Measurements from ENCODE around the gene SH3PXD2A.

Gene SH3PXD2A

GRCh38 chr10:103659674-103660363, 195.6 kb downstream of the SH3PXD2A start:
- TF ChIP-seq CTCF (IDR thresholded peaks at IDR 0.05): no peak

GRCh38 chr10:103658049-103658577, 197.3 kb downstream of the SH3PXD2A start:
- TF ChIP-seq CTCF (IDR thresholded peaks at IDR 0.05): no peak

- TF ChIP-seq CTCF (IDR thresholded peaks at IDR 0.05): no peak
These were observed 198.2 kb downstream of the SH3PXD2A start for GRCh38 chr10:103657061-103657591.

GRCh38 chr10:103654925-103655324, 200.5 kb downstream of the SH3PXD2A start:
- no peak for TF ChIP-seq CTCF (IDR thresholded peaks at IDR 0.05)

- no peak for TF ChIP-seq CTCF (IDR thresholded peaks at IDR 0.05)
These were observed 201.8 kb downstream of the SH3PXD2A start for GRCh38 chr10:103653581-103654037.

GRCh38 chr10:103652599-103653281, 202.6 kb downstream of the SH3PXD2A start:
- no peak for TF ChIP-seq CTCF (IDR thresholded peaks at IDR 0.05)

GRCh38 chr10:103651783-103652476, 203.4 kb downstream of the SH3PXD2A start:
- TF ChIP-seq CTCF (IDR thresholded peaks at IDR 0.05): no peak
